Retinal pigment epithelial cell (primary cell): ENCODE measurements around the gene SPTSSA.
"Not testable (repeated sequence)": the region's sequence is repeated elsewhere in the genome, so short reads cannot be mapped to it uniquely, and the experiment has no call there.

Source experiments
- DNase-seq: peaks from one replicate; pipeline ENCODE4 v3.0.0-alpha.2; 2010; ENCODE audit warnings: low read depth
- H3K4me3 ChIP-seq: 2 replicates; pipeline ENCODE4 v1.5.1; 2011; ENCODE audit warnings: mild to moderate bottlenecking, low read length, control low read depth, moderate library complexity
- TF ChIP-seq, protein P1 (sequence below): conservative IDR thresholded peaks from 2 replicates; pipeline ENCODE4 v1.5.1; 2011; ENCODE audit warnings: low read depth, low read length, control low read depth, inconsistent platforms

Gene SPTSSA

DNA sequence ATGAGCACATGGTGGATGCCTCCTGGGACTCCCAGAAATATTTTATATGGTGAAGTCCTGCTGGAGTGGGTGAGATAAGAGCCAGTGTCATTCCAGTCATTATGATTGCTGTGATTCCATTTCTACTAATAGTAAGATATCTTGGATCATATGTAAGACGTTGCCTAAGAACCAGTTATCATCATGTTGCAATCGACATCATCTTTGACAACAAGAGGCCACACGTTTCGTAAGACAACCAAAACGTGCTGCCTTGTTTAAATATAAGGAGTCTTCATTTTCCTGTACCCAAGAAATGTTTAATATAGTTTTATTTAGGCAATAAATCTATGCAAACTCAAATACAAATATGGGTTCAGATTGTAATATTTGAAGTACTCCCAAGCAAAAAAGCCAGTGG lies 58.4 kb downstream of the SPTSSA start:
- no peak for DNase-seq
- no peak overlapping the region for H3K4me3 ChIP-seq
- TF ChIP-seq, protein P1, sequence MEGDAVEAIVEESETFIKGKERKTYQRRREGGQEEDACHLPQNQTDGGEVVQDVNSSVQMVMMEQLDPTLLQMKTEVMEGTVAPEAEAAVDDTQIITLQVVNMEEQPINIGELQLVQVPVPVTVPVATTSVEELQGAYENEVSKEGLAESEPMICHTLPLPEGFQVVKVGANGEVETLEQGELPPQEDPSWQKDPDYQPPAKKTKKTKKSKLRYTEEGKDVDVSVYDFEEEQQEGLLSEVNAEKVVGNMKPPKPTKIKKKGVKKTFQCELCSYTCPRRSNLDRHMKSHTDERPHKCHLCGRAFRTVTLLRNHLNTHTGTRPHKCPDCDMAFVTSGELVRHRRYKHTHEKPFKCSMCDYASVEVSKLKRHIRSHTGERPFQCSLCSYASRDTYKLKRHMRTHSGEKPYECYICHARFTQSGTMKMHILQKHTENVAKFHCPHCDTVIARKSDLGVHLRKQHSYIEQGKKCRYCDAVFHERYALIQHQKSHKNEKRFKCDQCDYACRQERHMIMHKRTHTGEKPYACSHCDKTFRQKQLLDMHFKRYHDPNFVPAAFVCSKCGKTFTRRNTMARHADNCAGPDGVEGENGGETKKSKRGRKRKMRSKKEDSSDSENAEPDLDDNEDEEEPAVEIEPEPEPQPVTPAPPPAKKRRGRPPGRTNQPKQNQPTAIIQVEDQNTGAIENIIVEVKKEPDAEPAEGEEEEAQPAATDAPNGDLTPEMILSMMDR = no peak

DNA sequence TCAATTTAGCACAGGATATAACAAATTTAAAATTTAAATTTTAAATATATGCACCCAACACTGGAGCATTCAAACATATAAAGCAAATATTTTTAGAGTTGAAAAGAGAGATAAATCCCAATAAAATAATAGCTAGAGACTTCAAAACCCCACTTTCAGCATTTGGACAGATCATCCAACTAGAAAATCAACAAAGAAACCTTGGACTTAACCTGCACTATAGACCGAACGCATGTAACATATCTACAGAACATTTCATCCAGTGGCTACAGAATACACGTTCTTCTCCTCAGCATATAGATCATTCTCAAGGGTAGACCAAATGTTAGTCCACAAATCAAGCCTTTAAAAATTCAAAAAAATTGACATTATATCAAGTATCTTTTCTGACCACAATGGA lies 64.0 kb downstream of the SPTSSA start:
- no peak for DNase-seq
- H3K4me3 ChIP-seq = no peak overlapping the region
- TF ChIP-seq, protein P1 = no peak

DNA sequence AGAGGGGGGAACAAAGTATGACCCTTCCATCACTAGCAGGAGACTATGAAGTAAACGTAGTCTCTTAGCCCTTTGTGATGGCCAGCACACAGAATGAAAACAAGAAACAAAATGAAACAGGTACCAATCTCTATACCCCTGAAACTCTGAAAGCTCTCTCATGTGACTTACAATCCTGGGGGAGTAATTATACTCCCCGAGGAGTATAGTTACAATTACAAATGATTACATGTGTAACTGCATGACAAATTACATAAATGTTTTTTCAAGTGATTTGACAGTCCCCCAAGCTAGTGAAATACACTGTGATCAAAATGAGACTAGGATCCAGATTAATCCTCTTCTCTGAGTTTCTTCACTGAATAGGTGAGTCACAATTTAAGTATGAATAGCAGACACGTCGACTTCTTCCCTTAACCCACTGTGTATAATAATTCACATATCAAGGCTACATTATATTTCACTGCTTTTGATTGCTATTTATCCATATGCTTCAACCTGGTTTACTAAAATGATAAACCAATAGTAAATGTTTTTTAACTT lies 74.0 kb downstream of the SPTSSA start:
- H3K4me3 ChIP-seq = no peak overlapping the region
- TF ChIP-seq, protein P1 = no peak
- DNase-seq = no peak

DNA sequence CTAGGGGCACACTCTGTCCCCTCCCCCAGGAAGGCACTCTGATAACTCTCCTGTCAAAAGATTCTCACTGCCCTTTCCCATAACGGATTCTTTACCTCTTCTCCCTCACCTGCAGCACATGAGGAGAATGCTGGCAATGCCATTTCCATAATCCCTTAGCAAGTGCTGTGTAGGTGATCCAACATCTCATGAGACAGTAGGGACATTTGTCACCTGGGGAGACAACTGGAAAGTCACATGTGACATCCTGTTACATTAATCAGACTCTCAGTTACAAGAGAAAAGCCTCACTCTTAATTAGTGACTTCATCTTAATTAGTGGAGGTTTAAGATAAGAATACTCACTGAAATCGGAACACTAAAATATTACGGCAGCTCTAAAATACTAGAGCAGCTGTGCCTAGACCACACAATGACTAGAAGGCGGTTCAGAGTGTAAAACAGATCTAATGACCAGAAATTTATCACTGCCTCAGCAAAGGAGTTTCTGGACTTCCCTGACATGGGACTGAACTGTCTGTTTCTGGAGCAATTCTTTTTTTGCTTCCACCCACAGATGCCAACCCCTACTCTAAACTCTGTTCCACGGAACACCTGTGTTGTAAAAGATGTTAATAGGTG lies 75.1 kb downstream of the SPTSSA start:
- DNase-seq = no peak
- no peak overlapping the region for H3K4me3 ChIP-seq
- TF ChIP-seq, protein P1 = no peak

DNA sequence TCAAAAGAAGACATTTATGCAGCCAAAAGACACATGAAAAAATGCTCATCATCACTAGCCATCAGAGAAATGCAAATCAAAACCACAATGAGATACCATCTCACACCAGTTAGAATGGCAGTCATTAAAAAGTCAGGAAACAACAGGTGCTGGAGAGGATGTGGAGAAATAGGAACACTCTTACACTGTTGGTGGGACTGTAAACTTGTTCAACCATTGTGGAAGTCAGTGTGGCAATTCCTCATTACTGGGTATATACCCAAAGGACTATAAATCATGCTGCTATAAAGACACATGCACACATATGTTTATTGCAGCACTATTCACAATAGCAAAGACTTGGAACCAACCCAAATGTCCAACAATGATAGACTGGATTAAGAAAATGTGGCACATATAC lies 76.2 kb downstream of the SPTSSA start:
- not testable (repeated sequence) for DNase-seq, H3K4me3 ChIP-seq

DNA sequence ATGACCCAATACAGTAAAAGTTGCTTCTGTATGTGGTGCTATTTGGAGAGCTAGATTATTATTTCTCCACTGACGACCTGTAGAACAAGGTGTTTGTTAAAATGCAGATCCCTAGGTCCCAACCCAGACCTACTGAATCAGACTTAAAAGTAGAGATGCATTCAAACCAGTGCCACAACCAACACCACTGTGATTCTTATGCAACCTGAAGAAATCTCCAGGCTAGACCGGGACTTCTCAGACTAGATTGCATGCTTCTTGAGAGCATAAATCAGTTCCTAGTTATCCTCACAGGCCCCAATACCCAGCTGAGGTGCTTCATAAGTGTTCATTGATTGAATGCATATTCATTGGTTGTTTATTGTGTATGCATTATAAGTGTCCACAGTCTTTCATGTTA lies 78.2 kb downstream of the SPTSSA start:
- no peak overlapping the region for H3K4me3 ChIP-seq
- no peak for DNase-seq
- TF ChIP-seq, protein P1 = no peak
